GM18951 (cell line): ENCODE measurements around the gene EML6.

ENCODE experiments used
- POLR2A ChIP-seq: IDR thresholded peaks from 4 replicates; pipeline ENCODE4 v1.6.1; 2011; ENCODE audit warnings: mild to moderate bottlenecking; ENCODE audit not compliant: insufficient read length, insufficient read depth; ENCODE audit errors: extremely low read depth
- in situ Hi-C: fragments of 300-500 bp; cut with MboI; formaldehyde crosslinking; loops from one replicate; pipeline ENCODE4 v1.12.0; 2022; ENCODE audit warnings: low sequenced_read_pairs, mixed read lengths, inconsistent platforms; ENCODE audit not compliant: unreplicated experiment

EML6 gene

DNA sequence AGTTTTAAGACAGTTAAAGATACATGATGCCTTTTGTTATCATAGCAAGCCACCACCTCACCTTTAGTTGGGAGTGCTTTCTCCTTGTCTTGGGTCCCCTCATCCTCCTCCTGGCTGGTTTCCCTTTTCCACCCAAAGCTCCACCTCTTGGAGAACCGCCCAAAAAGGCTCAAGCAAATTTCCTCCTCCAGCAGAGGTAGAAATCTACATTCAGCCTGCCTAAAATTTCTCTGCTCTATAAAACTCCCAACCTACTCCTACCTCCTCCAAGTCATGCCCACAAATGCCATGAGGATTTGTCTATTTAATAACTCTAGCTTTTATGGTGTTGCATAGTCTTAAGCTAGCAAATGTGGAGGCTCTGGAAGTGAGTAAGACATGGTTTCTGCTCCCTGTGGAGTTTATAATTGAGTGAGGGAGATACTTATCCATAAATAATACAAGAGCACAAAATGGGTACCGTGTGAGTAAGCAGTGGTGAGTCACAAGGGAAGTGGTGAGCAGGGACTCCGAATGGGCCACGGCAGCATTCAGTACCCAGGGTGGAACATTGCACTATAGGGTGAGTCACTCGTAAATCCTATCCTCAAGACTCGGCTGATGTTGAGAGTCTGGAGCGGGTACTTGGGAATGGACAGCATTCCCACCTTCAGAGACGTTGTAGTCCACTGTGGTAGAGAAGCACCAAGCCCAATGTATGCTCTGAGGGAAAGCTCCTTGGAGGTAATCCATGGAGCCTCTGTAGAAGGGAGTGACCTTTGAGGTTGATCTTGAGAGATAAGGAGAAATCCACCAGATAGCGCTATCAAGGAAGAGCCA is 180.5 kb downstream of the EML6 start:
- in situ Hi-C loops, result loop anchor here (10.0 kb wide), 1 partner anchor 271 kb away; no protein-coding TSS in a partner anchor
- no peak for TF ChIP-seq POLR2A

DNA sequence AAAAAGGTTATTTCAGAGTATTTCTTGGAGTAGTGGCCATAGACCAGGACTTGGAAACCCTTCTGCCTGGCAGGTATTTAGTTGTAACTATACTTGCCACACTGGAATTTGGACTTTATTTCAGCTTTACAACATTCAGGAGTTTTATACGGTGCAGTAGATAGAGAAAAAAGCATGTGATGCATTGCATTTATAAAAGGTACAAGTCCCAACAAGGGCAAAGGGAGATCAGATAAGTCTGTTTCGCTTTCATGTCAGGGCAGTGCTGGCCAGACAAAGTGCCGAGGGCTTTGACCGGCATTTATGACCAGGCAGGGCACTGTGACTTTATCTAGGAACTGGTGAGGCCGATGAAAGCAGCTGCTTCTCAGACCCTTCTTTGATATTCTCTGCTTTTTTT is 181.4 kb downstream of the EML6 start:
- in situ Hi-C loops, result loop anchor here (10.0 kb wide), 1 partner anchor 270 kb away; no protein-coding TSS in a partner anchor
- no peak for TF ChIP-seq POLR2A

DNA sequence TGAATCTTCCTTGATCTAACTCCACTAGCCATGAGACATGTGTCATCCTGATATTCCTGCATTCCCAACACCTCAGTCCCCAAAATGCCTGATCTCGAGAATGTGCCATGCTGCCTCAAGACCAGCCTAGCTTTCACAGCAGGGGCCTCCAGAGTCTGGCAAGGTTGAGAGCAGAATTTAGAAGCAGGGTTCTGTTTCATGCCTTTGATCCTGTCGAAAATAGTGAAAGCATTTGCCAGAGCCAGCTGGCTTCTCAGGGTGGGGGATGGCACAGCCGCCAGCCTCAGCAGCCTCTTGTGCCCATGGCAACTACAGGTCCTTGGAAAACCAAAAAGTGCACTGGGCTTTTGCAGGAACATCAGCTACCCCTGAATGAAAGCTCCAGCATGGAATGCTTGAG is 183.3 kb downstream of the EML6 start:
- TF ChIP-seq POLR2A, result no peak
- in situ Hi-C loops, result loop anchor here (10.0 kb wide), 1 partner anchor 268 kb away; no protein-coding TSS in a partner anchor

DNA sequence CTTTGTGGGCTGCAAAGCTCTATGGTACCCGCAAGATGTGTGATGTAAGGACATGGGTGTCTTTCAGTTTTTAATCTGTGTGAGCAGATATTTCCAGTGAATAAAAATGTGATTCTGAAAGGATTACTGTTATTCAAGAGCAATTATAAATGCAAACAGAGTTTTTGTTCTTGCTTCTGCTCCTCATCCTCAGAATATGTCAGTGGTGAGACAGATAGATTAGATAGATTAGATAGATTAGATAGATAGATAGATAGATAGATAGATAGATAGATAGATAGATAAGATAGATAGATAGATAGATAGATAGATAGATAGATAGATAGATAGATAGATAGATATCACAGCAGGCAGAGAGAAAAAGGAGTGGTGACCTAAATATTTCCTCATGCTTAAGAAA is 184.2 kb downstream of the EML6 start:
- in situ Hi-C loops, result loop anchor here (10.0 kb wide), 1 partner anchor 267 kb away; no protein-coding TSS in a partner anchor
- TF ChIP-seq POLR2A, result no peak

DNA sequence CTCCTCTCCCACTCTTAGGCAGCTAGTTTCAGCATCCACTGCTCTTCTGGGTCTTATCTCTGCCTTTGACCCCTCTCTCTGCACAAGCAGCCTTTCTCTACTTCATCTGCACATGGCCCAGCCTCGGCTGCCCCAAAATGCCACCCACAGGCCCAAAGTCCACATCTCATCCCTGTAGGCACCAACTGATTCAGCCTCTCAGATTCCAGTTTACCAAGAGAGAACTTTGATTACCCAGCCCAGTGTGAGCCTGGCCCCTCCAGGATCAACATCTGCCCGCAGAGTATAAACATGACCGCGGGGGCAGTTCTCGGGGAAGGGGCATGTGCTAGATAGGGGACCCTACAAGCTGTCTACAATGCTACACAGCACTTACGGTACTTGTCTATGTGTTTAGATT is 185.1 kb downstream of the EML6 start:
- in situ Hi-C loops, result loop anchor here (10.0 kb wide), 1 partner anchor 266 kb away; no protein-coding TSS in a partner anchor
- no peak for TF ChIP-seq POLR2A

DNA sequence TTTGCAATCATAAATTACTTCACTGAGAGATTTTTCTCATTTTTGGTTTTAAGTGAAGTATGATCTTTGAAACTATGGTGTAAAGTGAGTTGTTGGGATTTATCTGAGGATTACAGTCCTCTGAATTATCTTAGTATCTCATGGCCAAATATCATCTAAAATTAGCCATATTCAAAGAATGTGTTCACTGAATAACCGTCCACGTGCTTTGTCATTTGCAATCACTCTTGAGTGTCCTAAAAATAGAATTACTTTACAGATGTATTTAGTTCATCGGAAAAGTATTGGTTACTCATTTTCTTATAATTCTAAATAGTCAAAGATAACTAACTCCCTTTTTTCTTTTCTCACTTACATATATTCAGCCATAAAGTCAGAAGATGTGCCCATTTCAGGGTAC is 185.5 kb downstream of the EML6 start:
- in situ Hi-C loops, result loop anchor here (10.0 kb wide), 1 partner anchor 266 kb away; no protein-coding TSS in a partner anchor
- no peak for TF ChIP-seq POLR2A

DNA sequence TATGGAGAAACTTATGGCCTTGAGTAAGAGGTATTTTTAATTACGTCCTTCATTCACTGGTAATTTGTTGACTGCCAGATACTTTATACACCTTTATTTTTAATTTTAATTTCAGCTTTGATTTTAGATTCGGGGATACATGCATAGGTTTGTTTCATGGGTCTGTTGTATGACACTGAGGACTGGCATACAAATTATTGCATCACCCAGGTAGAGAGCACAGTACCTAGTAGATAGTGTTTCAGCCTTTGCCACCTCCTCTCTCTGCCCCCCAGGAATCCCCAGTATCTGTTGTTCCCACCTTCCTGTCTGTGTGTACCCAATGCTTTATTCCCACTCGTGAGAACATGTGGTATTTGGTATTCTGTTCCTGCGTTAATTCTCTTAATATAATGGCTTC is 188.8 kb downstream of the EML6 start:
- in situ Hi-C loops, result no loop called here

DNA sequence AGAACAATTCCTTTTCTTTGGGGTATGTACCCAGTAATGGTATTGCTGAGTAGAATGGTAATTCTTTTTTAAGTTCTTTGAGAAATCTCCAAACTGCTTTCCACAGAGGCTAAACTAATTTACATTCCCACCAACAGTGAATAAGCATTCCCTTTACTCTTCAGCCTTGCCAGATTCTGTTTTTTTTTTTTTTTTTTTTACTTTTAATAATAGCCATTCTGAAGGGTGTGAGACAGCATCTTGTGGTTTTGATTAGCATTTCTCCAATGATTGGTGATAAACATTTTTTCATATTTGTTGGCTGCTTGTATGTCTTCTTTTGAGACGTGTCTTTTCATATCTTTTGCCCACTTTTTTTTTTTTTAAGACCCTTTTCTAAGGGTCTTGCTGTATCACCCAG is 189.4 kb downstream of the EML6 start:
- in situ Hi-C loops, result no loop called here
- TF ChIP-seq POLR2A, result no peak

More for the DNA sequence above, 188.8 kb downstream of the EML6 start:
- TF ChIP-seq POLR2A, result no peak

DNA sequence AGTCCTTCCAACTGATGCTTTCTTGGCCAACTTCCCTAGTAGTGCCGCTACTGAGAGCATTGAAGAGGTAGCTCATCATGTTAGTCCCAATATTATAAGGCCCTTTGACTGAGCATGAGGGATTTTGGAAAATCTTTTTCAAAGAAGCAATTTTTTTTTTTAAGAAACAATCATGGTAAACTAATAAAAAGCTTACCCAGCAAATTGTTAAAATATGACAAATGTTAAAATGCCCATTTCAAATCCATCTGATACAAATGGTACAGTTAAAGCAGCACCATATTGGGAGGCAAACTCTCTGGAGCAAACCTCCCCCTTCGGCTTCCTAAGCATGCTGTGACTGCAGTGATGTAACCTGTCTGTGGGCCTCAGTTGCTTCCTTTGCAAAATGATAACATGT is 191.2 kb downstream of the EML6 start:
- no peak for TF ChIP-seq POLR2A
- in situ Hi-C loops, result no loop called here

DNA sequence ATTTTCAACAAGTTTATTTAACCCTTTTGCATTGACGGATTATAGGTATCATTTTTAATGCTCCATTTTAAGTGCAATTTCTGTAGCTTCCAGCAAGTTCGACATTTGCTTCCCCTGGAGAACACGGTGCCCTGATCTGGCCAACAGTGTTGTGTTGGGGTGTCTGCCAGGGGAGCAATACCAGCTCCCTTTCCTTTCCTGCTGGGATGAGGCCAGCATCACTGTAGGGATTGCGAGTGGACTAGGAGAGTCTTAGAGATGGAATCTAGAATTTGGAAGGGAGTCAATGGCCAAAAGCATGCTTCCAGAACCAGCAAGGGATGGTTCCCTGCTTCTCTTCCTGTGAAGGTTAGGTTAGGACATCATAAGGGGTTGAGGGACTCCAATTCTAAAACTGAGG is 191.6 kb downstream of the EML6 start:
- in situ Hi-C loops, result no loop called here
- TF ChIP-seq POLR2A, result no peak

DNA sequence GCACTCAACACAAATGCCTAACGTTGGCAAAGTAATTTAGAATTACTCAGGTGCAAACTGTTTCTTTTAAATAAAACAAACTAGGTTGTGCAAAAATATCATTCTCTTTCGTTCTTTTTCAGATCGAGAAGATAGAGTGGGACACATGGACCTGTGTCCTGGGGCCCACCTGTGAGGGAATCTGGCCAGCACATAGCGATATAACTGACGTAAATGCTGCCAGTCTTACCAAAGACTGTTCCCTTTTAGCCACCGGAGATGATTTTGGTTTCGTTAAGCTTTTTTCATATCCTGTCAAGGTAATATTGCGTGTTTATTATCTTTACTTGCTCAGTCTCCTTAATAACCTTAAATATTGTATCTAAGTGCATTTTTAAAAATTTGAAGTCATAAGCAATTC is 193.2 kb downstream of the EML6 start:
- in situ Hi-C loops, result no loop called here
- no peak for TF ChIP-seq POLR2A

DNA sequence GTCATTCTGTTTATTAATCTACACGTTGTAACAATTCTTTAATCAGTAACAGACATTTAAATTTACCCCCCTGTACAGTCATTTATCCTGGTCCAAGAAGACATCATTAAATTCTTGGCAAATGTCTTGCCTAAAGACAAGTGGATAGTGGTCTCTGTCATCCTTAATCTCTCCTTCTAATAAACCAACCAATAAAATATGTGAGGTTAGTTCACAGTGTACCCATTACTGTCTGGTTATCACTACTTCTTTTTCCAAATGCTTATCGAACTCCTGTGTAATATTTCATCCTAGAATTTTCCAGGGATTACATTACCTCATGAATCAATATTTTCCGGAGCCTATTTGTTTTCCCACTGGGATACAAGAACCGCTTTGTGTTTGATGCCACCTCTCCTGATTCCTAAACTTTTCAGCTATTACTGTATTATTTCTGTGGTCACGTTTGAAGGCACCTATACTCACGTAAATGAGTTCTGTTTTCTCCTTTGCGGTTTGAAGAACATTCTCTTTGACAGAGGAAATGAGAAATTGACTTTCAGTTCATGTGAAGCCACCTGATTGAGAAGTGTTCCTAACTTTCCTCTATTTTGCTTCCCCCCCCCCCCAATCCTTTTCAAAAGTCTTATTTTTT is 195.3 kb downstream of the EML6 start:
- no peak for TF ChIP-seq POLR2A
- in situ Hi-C loops, result no loop called here

DNA sequence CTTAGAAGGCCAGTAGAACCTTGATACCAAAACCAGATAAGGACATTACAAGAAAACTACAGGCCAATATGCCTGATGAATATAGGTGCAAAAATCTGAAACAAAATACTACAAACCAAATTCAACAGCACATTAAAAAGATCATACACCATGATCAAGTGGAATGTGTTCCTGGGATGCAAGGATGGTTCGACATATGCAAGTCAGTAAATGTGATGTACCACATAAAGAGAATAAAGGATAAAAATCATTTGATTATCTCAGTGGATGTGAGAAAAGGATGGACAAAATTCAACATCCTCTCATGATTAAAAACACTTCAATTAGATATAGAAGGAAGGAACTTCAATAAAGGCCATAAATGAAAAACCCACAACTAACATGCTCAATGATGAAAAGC is 197.2 kb downstream of the EML6 start:
- in situ Hi-C loops, result no loop called here
- TF ChIP-seq POLR2A, result no peak

DNA sequence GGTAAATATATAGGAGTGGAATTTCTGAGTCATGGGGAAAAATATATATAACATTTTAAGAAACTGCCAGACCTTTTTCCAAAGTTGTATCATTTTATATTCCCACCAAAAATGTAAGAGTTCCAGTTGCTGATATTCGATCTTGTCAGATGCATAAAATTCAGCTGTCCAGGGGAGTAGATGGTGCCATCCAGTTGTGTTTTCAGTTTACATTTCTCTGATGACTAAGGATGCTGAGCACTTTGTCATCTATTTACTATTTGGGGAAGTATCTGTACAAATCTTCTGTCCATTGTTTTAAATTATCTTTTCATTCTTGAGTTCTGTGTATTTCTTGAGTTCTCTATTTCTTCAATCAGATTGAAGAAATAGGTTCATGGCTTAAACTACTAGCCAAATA is 200.7 kb downstream of the EML6 start:
- TF ChIP-seq POLR2A, result no peak
- in situ Hi-C loops, result no loop called here
